Tibial artery (tissue), 4 donors: ENCODE measurements around the gene MMEL1.

Experiments used
- DNase-seq, 2 donors: peaks; one replicate each; pipeline ENCODE4 v3.0.0-alpha.2; 2019
- H3K27ac ChIP-seq, 2 donors: fragments of 200-600 bp; sonication (generic) in 1 of 2; 1 replicate in 1 of 2; 2 replicates in 1 of 2; pipeline ENCODE4 v1.5.1; 2018 to 2019; ENCODE audit warnings: mild to moderate bottlenecking in 1 of 2
- H3K27me3 ChIP-seq, 2 donors: fragments of 200-600 bp; sonication (generic) in 1 of 2; one replicate each; pipeline versions ENCODE4 v1.5.1 to v1.6.0; 2016 to 2019
- H3K36me3 ChIP-seq, 3 donors: fragments of 200-600 bp; sonication (generic) in 2 of 3; one replicate each; pipeline ENCODE4 v1.5.1; 2016 to 2019; ENCODE audit warnings: mild to moderate bottlenecking in 2 of 3
- H3K4me1 ChIP-seq, 4 donors: fragments of 200-600 bp; sonication (generic) in 2 of 4; 1 replicate in 3 of 4; 2 replicates in 1 of 4; pipeline ENCODE4 v1.5.1; 2016 to 2019
- H3K4me3 ChIP-seq, 2 donors: fragments of 200-600 bp; sonication (generic) in 1 of 2; 1 replicate in 1 of 2; 2 replicates in 1 of 2; pipeline ENCODE4 v1.5.1; 2018 to 2019; ENCODE audit warnings: mild to moderate bottlenecking in 2 of 2
- H3K9me3 ChIP-seq, 3 donors: fragments of 200-600 bp; sonication (generic) in 1 of 3; one replicate each; pipeline ENCODE4 v1.5.1; 2016 to 2019
- CTCF ChIP-seq, 2 experiments: fragments of 200-600 bp in 1 of 2; fragments of 450-650 bp in 1 of 2; IDR thresholded peaks; one replicate each; pipeline ENCODE4 v1.5.1; 2017 to 2019; ENCODE audit warnings: antibody characterized with exemption in 2 of 2, mild to moderate bottlenecking in 1 of 2, moderate library complexity in 1 of 2
- intact Hi-C: fragments of 100-400 bp; cut with DNase I; formaldehyde crosslinking; loops from one replicate; pipeline ENCODE4 v1.15.0; 2023; ENCODE audit warnings: low total_unique reads

MMEL1 gene

GRCh38 chr1:2561898-2562895 lies 70.6 kb downstream of the MMEL1 start:
- H3K27me3 ChIP-seq, result peaks cover 0 to 20% of the 10 kb centered on the region in 2 donors
- no peak overlapping the region for H3K27ac ChIP-seq
- no peak overlapping the region for H3K4me3 ChIP-seq
- H3K9me3 ChIP-seq, result no peaks in the 10 kb centered on the region
- TF ChIP-seq CTCF (IDR thresholded peaks at IDR 0.05), result peak; percentile 7 to 15
- peaks cover 0 to 58% (median 33%) of the 10 kb centered on the region in 3 donors for H3K36me3 ChIP-seq
- intact Hi-C loops, result no loop called here
- peaks cover 0 to 12% (median 7%) of the 10 kb centered on the region in 4 donors for H3K4me1 ChIP-seq
- no peak for DNase-seq

GRCh38 chr1:2561446-2561845 lies 71.4 kb downstream of the MMEL1 start:
- Histone ChIP-seq H3K27ac (no peak overlapping the region), H3K4me3 (no peak overlapping the region), H3K27me3 (peaks cover 0 to 13% of the 10 kb centered on the region in 2 donors), H3K9me3 (no peaks in the 10 kb centered on the region), H3K4me1 (peaks cover 0 to 19% (median 14%) of the 10 kb centered on the region in 4 donors), H3K36me3 (peaks cover 0 to 58% (median 33%) of the 10 kb centered on the region in 3 donors)
- no peak for TF ChIP-seq CTCF (IDR thresholded peaks at IDR 0.05)
- intact Hi-C loops, result no loop called here
- no peak for DNase-seq

- Histone ChIP-seq H3K27ac (no peak overlapping the region), H3K36me3 (peaks cover 0 to 58% (median 33%) of the 10 kb centered on the region in 3 donors), H3K9me3 (no peaks in the 10 kb centered on the region), H3K27me3 (peaks cover 0 to 7% of the 10 kb centered on the region in 2 donors), H3K4me3 (no peak overlapping the region), H3K4me1 (peaks cover 0 to 26% (median 17%) of the 10 kb centered on the region in 4 donors)
- TF ChIP-seq CTCF (IDR thresholded peaks at IDR 0.05), result no peak
- no peak for DNase-seq
- intact Hi-C loops, result no loop called here
Measured at GRCh38 chr1:2560299-2561073, 72.3 kb downstream of the MMEL1 start.

GRCh38 chr1:2559509-2560298 lies 73.1 kb downstream of the MMEL1 start:
- peaks cover 0 to 34% (median 22%) of the 10 kb centered on the region in 4 donors for H3K4me1 ChIP-seq
- no peak overlapping the region for H3K4me3 ChIP-seq
- no peak for TF ChIP-seq CTCF (IDR thresholded peaks at IDR 0.05)
- H3K27ac ChIP-seq, result no peak overlapping the region
- H3K36me3 ChIP-seq, result peaks cover 0 to 58% (median 33%) of the 10 kb centered on the region in 3 donors
- no peak for DNase-seq
- H3K9me3 ChIP-seq, result no peaks in the 10 kb centered on the region
- intact Hi-C loops, result loop anchor here (5.0 kb wide), 2 partner anchors 37 to 167 kb away; partner anchors contain the start of genes MORN1 and RER1
- peaks cover 0 to 2% of the 10 kb centered on the region in 2 donors for H3K27me3 ChIP-seq

GRCh38 chr1:2558861-2559260 lies 74.0 kb downstream of the MMEL1 start:
- Histone ChIP-seq H3K27me3 (no peaks in the 10 kb centered on the region), H3K27ac (no peak overlapping the region), H3K4me1 (peaks cover 0 to 35% (median 22%) of the 10 kb centered on the region in 4 donors), H3K4me3 (no peak overlapping the region), H3K9me3 (no peaks in the 10 kb centered on the region), H3K36me3 (peaks cover 0 to 58% (median 33%) of the 10 kb centered on the region in 3 donors)
- intact Hi-C loops, result loop anchor here (5.0 kb wide), 2 partner anchors 37 to 167 kb away; partner anchors contain the start of genes MORN1 and RER1
- TF ChIP-seq CTCF (IDR thresholded peaks at IDR 0.05), result no peak
- no peak for DNase-seq
